Dedifferentiated amniotic fluid mesenchymal stem cell (primary cell): ENCODE data around the gene ALLC.

Experiments
- DNase-seq: peaks from one replicate; pipeline ENCODE4 v3.0.0-alpha.2; 2016; ENCODE audit errors: extremely low spot score

The ALLC gene

DNA sequence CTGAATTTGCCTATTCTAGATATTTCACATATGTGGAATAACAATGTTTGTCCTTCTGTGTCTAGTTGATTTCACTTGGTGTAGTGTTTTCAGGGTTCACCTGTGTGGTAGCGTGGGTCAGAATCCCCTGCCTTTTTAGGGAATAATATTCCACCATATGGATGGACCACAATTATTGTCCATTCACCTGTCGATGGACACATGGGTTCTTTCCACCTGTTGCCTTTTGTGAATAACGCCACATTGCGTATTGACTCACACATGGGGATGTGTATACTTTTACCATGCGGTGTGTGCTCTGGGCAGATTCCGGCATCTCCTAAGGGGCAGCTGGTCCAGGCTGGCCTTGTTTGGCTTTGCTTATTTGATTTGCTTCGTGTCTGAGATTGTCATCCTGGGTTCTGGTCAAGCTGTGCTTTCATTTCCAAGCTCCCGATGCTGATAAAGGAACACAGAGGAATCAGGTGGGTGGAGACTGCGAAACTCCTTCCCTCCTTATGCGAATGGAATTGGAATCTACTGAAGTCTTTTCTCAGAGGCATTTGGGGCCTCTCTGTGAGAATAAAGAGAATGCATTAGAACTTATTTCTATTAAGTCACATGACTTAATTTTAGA is 18.9 kb upstream of the ALLC start:
- no peak for DNase-seq

- no peak for DNase-seq
Observed at GRCh38 chr2:3639653-3640052, 18.3 kb upstream of the ALLC start.

GRCh38 chr2:3641181-3641580 is 16.8 kb upstream of the ALLC start:
- DNase-seq, result no peak

DNA sequence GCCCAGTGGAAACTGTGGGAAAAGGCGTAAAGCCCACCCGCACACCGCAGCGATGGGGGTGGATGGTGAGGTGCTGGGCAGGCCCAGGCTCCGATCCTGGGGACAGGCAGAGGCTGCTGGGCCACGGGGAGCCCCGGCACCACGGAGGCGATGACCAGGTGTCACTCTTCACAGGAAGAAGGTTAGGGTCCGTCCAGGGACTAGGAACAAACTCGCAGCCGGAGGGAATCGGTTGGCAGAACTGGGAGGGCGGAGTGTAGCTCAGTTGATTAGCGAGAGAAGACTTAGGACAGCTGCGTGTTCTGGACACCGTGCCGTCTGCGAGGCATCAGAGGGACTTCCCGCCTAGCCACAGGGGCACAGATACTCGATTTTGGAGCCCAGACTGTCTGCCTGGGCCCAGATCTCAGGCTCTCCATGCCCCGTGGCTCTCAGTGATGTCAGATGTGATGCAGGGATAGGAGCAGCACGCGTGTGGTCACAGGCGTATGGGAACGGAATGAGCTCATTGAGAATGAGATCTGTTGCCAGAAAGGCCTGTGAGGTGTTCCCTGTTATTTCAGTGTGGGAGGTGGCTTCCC is 16.1 kb upstream of the ALLC start:
- DNase-seq, result no peak

- no peak for DNase-seq
Observed at GRCh38 chr2:3642521-3643215, 15.3 kb upstream of the ALLC start.

DNA sequence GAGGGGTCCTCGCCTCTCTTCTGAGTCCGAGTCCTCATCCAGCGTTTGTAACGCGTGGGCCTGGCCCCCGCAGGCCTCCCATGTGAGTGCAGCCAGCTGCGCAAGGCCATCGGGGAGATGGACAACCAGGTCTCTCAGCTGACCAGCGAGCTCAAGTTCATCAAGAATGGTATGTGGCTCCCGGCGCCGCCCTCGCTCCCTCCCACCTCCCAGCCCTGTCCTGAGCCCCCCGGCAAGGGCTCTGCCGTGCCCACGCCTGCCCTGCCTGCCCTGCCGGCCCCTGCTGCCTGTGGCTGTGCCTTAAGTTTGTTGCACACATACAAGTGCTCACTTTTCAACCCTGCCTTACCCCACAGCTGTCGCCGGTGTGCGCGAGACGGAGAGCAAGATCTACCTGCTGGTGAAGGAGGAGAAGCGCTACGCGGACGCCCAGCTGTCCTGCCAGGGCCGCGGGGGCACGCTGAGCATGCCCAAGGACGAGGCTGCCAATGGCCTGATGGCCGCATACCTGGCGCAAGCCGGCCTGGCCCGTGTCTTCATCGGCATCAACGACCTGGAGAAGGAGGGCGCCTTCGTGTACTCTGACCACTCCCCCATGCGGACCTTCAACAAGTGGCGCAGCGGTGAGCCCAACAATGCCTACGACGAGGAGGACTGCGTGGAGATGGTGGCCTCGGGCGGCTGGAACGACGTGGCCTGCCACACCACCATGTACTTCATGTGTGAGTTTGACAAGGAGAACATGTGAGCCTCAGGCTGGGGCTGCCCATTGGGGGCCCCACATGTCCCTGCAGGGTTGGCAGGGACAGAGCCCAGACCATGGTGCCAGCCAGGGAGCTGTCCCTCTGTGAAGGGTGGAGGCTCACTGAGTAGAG is 14.4 kb upstream of the ALLC start:
- no peak for DNase-seq

GRCh38 chr2:3644246-3644525 is 13.8 kb upstream of the ALLC start:
- DNase-seq, result no peak

- no peak for DNase-seq
Observed at GRCh38 chr2:3644891-3645605, 13.0 kb upstream of the ALLC start.

GRCh38 chr2:3645745-3646389 is 12.1 kb upstream of the ALLC start:
- DNase-seq, result no peak

DNA sequence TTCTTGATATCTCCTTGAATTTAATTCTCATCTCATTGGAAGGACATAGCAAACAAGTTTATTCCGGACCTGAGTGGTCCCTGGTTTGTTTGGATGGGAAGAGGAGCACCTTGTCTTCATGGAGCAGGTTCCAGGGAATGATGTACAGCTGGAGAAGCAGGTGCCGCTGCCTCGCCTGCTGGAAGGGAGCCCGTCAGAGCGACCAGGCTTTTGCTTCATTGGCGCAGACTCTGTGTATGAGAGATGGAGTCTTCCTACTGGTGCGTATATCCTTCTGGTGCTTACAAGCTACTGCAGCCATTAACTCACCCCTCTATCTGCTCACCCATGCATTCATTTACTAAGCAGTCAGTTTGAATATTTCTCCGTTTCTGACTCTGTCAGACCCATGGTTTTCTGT is 11.6 kb upstream of the ALLC start:
- DNase-seq, result no peak

- DNase-seq, result no peak
Observed at GRCh38 chr2:3647246-3647645, 10.8 kb upstream of the ALLC start.

DNA sequence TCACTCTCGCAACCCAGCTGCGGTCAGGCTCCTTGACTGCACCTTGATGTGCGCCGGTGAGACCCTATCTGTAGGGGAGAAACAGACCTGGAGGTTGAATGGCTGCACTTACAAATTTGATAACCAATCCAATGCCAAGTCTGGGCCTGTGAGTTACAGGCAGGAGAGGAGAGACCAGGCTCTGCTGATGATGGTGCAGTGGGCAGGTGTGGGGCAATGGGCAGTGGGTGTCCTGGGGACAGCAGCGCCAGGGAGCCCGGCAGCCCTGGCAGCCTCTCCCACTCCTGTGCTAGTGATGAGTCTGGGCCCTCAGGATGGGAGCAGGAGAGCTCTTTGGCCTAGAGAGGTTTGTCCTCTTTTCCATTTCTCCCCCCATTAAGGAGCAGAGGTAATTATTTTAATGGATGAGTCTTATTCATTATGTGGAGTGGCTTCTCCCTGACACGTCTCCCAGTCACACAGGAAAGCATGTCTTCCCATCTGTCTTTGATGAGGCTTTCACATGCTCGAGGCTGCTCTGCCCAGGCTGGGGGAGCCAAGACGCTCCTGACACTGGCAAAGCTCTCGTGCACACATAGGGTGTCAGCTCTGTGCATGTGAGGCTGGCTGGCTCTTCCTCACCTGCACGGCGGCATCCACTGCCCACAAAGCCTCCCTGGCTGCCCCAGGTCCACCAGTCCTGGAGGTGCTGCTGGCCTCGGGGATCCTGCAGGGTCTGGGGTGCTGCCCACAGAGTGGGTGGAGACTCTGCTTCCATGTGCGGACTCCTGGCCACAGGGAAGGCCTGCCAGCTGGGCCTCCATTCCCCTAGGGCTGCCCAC is 10.0 kb upstream of the ALLC start:
- DNase-seq, result no peak

GRCh38 chr2:3648652-3649177 is 9.3 kb upstream of the ALLC start:
- no peak for DNase-seq

DNA sequence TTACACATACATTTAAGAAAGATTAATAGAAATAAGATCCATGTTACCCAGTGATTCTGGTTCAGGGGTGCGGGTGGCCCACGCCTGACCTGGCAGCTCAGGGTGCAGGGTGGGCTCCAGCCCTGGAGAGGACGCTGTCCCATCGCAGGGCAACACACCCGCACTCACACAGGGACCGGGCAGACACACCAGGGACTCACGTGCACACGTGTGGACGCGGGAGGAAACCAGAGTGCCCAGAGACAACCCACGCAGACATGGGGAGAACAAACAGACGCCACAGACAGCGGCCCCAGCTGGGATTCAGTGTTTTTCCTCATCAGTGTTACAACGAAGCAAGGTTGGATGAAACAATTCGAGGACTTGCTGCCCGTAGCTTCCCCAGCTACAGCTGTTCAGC is 8.4 kb upstream of the ALLC start:
- no peak for DNase-seq

DNA sequence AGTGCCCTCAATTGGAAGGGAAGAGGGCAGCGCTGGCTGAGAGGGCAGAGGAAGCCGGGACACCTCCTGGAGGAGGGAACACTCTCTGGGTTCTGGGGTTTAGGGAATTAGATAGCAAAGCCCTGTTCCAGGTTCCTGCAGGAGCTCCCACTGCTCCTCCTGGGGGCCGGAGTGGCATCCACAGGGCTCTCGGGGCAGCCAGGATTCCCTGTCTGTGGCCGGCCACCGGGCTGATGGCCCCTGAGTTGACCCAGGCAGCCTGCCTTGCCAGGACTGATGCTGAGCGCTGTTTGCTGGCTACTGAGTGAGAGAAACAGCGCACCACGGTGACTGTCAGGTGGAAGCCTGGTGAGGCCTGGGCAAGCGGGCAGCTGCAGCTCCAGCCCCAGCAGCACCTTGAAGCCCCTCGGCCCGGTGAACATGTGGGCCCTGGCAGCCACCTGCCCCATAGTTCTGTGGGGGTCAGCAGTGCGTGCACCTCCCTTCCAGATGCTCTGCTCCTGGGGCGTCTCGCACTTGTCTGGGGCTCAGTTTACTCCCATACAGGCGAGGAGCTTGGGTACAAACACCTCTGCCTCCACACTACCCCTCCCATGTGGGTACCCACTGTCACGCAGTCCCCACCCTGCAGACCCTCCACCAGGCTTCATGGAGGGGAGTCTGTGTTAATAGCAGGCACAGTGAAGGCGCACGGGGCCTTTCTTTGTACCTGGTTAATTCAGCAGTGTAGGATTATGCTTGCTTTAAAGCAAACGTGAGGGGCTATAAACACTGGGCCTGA is 7.7 kb upstream of the ALLC start:
- DNase-seq, result no peak

DNA sequence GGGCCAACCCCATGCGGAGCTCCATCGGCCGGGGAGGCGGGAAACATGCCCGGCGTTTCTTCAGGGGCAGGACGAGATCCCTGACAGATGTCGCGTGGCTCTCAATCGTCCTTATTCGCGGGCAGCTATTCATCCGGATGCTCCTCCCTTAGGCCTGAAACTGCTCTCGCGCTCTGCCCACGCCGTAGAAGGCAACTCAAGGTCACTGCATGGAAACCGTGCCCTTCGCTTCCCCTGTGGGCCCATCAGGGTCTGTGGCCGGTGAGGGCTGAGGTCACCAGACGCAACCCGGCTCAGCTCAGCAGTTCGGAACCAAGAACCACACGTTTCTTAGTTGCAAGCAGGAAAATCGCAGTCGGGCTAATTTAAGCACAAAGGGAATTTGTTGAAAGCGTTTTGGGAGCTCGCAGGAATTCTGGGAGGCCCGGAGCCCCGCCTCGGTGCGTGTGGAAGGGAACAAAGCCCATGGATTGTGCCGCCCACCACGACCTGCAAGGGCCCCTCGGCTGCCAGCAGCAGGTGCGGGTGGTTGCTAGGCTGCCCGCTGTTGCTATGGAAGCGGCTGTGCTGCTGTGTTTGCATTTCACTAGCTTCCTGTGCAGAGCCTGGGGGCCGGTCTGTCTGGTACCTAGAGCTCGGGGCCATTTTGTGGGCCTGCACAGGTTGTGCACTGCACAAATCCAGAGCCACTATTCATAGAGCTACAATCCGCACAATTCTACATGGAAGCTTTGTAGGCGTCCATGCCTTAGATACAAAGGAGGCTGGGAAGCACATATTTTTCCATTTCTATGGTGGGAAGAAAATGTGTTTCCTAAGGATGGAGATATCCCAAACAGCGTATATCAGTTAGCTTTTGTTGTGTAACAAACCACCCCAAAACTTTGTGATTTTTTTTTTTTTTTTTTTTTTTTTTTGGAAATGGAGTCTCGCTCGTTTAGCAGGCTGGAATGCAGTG is 6.0 kb upstream of the ALLC start:
- DNase-seq, result no peak

DNA sequence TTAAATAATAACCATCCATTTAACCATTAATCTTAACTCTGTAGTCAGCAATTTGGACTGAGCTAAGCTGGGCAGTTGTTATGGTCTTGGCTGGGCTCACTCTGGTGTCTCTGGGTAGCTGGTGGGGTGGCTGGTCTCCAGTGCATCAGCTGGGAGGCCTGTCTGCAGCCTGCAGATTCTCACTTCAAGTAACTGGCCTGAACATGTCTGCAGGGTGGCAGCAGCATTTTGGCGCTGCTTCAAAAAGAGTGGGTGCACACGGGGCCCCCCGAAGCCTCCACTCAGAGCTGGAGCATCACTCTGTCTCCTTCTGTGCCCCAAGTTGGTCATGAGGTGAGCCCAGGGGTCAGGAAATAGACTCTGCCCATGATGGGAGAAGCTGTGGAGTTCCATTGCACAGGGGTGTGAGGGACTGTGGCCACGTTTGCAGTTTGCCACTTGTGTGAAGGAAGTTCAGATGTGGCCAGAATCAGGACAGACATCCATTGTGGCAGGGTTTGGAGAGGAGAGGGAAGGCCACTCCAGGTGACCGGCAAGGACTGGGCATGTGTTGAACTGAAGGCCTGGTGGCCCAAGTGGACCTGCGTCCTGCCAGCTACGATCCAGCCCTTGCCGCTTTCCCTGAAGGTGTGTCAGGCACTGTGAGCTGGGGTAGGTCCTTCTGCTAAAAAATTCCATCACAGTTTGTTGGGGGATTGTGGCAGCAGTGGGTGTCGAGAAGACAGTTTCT is 4.9 kb upstream of the ALLC start:
- DNase-seq, result no peak

DNA sequence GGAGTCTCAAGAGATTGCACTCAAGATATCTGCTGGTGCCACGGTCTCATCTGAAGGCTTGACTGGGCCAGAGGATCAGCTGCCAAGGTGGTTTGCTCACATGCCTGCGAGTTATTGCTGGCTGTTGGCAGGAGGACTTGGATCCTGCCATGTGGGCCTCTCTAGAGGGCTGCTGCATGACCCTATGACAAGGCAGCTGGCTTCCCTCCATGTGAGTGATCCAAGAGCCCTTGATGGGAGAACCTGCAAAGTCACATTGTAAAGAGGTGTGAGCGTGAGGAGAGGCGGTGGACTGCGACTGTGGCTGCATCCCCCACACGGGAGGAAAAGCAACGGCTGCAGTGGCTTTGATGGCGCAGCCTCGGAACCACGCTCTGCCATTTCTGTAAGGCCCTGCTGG is 4.0 kb upstream of the ALLC start:
- no peak for DNase-seq
